HCT116 (cell line): ENCODE data around the gene TIAM2. TPM values are rescaled to one million over a fixed set of nuclear protein-coding genes. Genes with fewer than 3 reads are reported as not detected.
A peak's percentile ranks its signal among the peaks of the same experiment; 100 is the strongest.

Source experiments
- ATAC-seq: fragments of 200-7000 bp; cut with Tn5 transposase; 2 replicates; pipeline ENCODE4 v1.9.1; 2020; ENCODE audit warnings: mild to moderate bottlenecking, moderate library complexity
- BruUV-seq: library from RNA; stranded (reverse); fragments of 400-500 nt; replicated peaks from 2 replicates; lab custom pipeline; 2021; lab: Mats Ljungman, UMichigan
- CTCF ChIA-PET: fragments of 300-600 bp; sonication (Branson Sonifier 250); formaldehyde crosslinking; loops from one replicate; lab custom pipeline; 2021; ENCODE audit warnings: antibody characterized with exemption; lab: Charles Lee
- POLR2A ChIA-PET: fragments of 300-600, 350-600 bp; sonication (Branson Sonifier 250); formaldehyde crosslinking; loops from one replicate; lab custom pipeline; 2021; ENCODE audit warnings: antibody characterized with exemption; lab: Charles Lee
- RAD21 ChIA-PET, 2 experiments: fragments of 300-600 bp; sonication (Branson Sonifier 250); formaldehyde crosslinking; loops; one replicate each; lab custom pipeline; 2023; ENCODE audit warnings: low total read pairs in 2 of 2; ENCODE audit not compliant: uncharacterized antibody in 2 of 2, unreplicated experiment in 2 of 2, low non-redundant PET in 1 of 2; lab: Charles Lee
- DNase-seq: peaks from one replicate; pipeline ENCODE4 v3.0.0-alpha.2; 2010; ENCODE audit warnings: low read depth, low spot score
- H2AFZ ChIP-seq: fragments of 200-600 bp; shearing (Covaris generic), sonication (generic); 2 replicates; pipeline ENCODE4 v1.6.1; 2017; ENCODE audit warnings: low read depth, mixed run types, mixed read lengths, antibody characterized with exemption, low read length; ENCODE audit not compliant: poor library complexity, severe bottlenecking
- H3K27ac ChIP-seq: 2 replicates; pipeline ENCODE4 v1.5.1; 2012; ENCODE audit warnings: low read depth, low read length
- H3K27me3 ChIP-seq: fragments of 200-600 bp; sonication (generic); 2 replicates; pipeline ENCODE4 v1.6.1; 2016; ENCODE audit warnings: mixed run types, low read length, mixed read lengths; ENCODE audit not compliant: insufficient read depth
- H3K36me3 ChIP-seq, 2 experiments: fragments of 200-500 bp in 1 of 2; fragments of 200-600 bp in 1 of 2; sonication (Bioruptor generic) in 1 of 2; sonication (generic) in 1 of 2; 2 replicates each; pipeline versions ENCODE4 v1.5.1 to v1.6.1; 2014 to 2016; ENCODE audit warnings: low read length in 2 of 2, inconsistent platforms in 1 of 2, mixed read lengths in 1 of 2, mixed run types in 1 of 2; ENCODE audit not compliant: insufficient read depth in 2 of 2, control insufficient read depth in 1 of 2
- H3K4me1 ChIP-seq, 2 experiments: fragments of 200-600 bp in 1 of 2; sonication (generic) in 1 of 2; 2 replicates each; pipeline versions ENCODE4 v1.5.1 to v1.6.1; 2012 to 2017; ENCODE audit warnings: low read length in 2 of 2, inconsistent platforms in 1 of 2, mild to moderate bottlenecking in 1 of 2, mixed read lengths in 1 of 2, mixed run types in 1 of 2, moderate library complexity in 1 of 2; ENCODE audit not compliant: insufficient read depth in 2 of 2, control insufficient read depth in 1 of 2
- H3K4me2 ChIP-seq: fragments of 200-600 bp; sonication (generic); 2 replicates; pipeline ENCODE4 v1.6.1; 2017; ENCODE audit warnings: mixed run types, low read length, mixed read lengths
- H3K4me3 ChIP-seq, 2 experiments: fragments of 200-600 bp in 1 of 2; sonication (generic) in 1 of 2; replicated peaks in 1 of 2; 2 replicates each; pipeline ENCODE4 v1.5.1; 2011 to 2016; ENCODE audit warnings: low read length in 2 of 2, control low read depth in 1 of 2, low read depth in 1 of 2, mild to moderate bottlenecking in 1 of 2, mixed read lengths in 1 of 2, mixed run types in 1 of 2
- H3K79me2 ChIP-seq: fragments of 200-600 bp; sonication (generic); 2 replicates; pipeline ENCODE4 v1.6.1; 2017; ENCODE audit warnings: mild to moderate bottlenecking, mixed run types, low read length, moderate library complexity, mixed read lengths; ENCODE audit not compliant: insufficient read depth
- H3K9ac ChIP-seq: fragments of 200-600 bp; sonication (generic); 2 replicates; pipeline ENCODE4 v1.6.1; 2016; ENCODE audit warnings: low read length, mixed read lengths
- H3K9me2 ChIP-seq: fragments of 200-600 bp; sonication (generic), shearing (Covaris generic); 2 replicates; pipeline ENCODE4 v1.6.1; 2017; ENCODE audit warnings: mixed run types, mild to moderate bottlenecking, moderate library complexity; ENCODE audit not compliant: insufficient read depth
- H3K9me3 ChIP-seq, 2 experiments: fragments of 200-500 bp in 1 of 2; fragments of 200-600 bp in 1 of 2; sonication (Bioruptor generic) in 1 of 2; sonication (generic) in 1 of 2; 2 replicates each; pipeline ENCODE4 v1.6.1; 2014 to 2017; ENCODE audit warnings: low read length in 2 of 2, mixed read lengths in 2 of 2, inconsistent platforms in 1 of 2, low read depth in 1 of 2, mild to moderate bottlenecking in 1 of 2, mixed run types in 1 of 2, moderate library complexity in 1 of 2; ENCODE audit not compliant: control insufficient read depth in 1 of 2, insufficient read depth in 1 of 2
- H4K20me1 ChIP-seq: fragments of 200-600 bp; sonication (generic), shearing (Covaris generic); 2 replicates; pipeline ENCODE4 v1.6.1; 2017; ENCODE audit warnings: mixed run types, mild to moderate bottlenecking, moderate library complexity; ENCODE audit not compliant: insufficient read depth
- CEBPB ChIP-seq: IDR thresholded peaks from 2 replicates; pipeline ENCODE4 v1.6.1; 2012; ENCODE audit warnings: low read depth
- CTCF ChIP-seq, 3 experiments: fragments of 200-600 bp in 1 of 3; sonication (generic) in 1 of 3; IDR thresholded peaks in 2 of 3; conservative IDR thresholded peaks in 1 of 3; 2 replicates each; pipeline ENCODE4 v1.5.1; 2012 to 2017; ENCODE audit warnings: low read depth in 2 of 3, low read length in 2 of 3, antibody characterized with exemption in 1 of 3, borderline replicate concordance in 1 of 3, control low read depth in 1 of 3, mild to moderate bottlenecking in 1 of 3, mixed read lengths in 1 of 3, mixed run types in 1 of 3, moderate library complexity in 1 of 3; ENCODE audit not compliant: insufficient read depth in 1 of 3
- ELF1 ChIP-seq: IDR thresholded peaks from 2 replicates; pipeline ENCODE4 v1.6.1; 2012; ENCODE audit warnings: low read depth, borderline replicate concordance
- EZH2 ChIP-seq: fragments of 200-600 bp; sonication (generic); IDR thresholded peaks from 2 replicates; pipeline ENCODE4 v1.6.1; 2017; ENCODE audit warnings: antibody characterized with exemption, mixed run types
- FOSL1 ChIP-seq: IDR thresholded peaks from 2 replicates; pipeline ENCODE4 v1.6.1; 2012; ENCODE audit warnings: low read depth
- JUND ChIP-seq: IDR thresholded peaks from 2 replicates; pipeline ENCODE4 v1.6.1; 2012
- POLR2A ChIP-seq: IDR thresholded peaks from 2 replicates; pipeline ENCODE4 v1.7.0; 2011; ENCODE audit warnings: borderline replicate concordance; ENCODE audit not compliant: insufficient read depth, insufficient read length; ENCODE audit errors: extremely low read depth
- RAD21 ChIP-seq: IDR thresholded peaks from 2 replicates; pipeline ENCODE4 v1.6.1; 2012; ENCODE audit warnings: low read depth, mild to moderate bottlenecking
- SIN3A ChIP-seq: IDR thresholded peaks from 2 replicates; pipeline ENCODE4 v1.6.1; 2012; ENCODE audit warnings: low read depth
- SP1 ChIP-seq: IDR thresholded peaks from 2 replicates; pipeline ENCODE4 v1.6.1; 2012; ENCODE audit warnings: low read depth
- TCF7L2 ChIP-seq: IDR thresholded peaks from 2 replicates; pipeline ENCODE4 v1.7.0; 2011; ENCODE audit warnings: borderline replicate concordance, inconsistent platforms; ENCODE audit not compliant: insufficient read depth, insufficient read length; ENCODE audit errors: extremely low read depth
- ZFX ChIP-seq: fragments of 450-650 bp; IDR thresholded peaks from 2 replicates; pipeline ENCODE4 v1.6.1; 2017
- intact Hi-C: fragments of 100-400 bp; cut with micrococcal nuclease; formaldehyde crosslinking; loops from 2 replicates; pipeline ENCODE4 v1.10.0; 2022
- total RNA-seq: library from RNA; stranded (reverse); gene quantifications from one replicate; pipeline ENCODE4 v1.2.1, GENCODE V29; 2021; ENCODE audit not compliant: unreplicated experiment
- TF ChIP-seq, protein P1 (sequence below): IDR thresholded peaks from 2 replicates; pipeline ENCODE4 v1.6.1; 2011; ENCODE audit warnings: mild to moderate bottlenecking, low read length, moderate library complexity; ENCODE audit not compliant: insufficient replicate concordance; ENCODE audit errors: extremely low read depth
- TF ChIP-seq, protein P2 (sequence below): IDR thresholded peaks from 2 replicates; pipeline ENCODE4 v1.6.1; 2012

Gene TIAM2
- total RNA-seq, 1 experiment from 2014 or later, result 9.4 TPM

- Histone ChIP-seq H3K27ac (no peak overlapping the region), H3K9me3 (no peaks in the 10 kb centered on the region), H3K4me3 (no peak overlapping the region), H3K4me2 (no peak overlapping the region), H2AFZ (no peak overlapping the region), H4K20me1 (no peaks in the 10 kb centered on the region), H3K9ac (no peak overlapping the region), H3K79me2 (no peaks in the 10 kb centered on the region), H3K9me2 (no peaks in the 10 kb centered on the region), H3K36me3 (no peaks in the 10 kb centered on the region), H3K27me3 (no peaks in the 10 kb centered on the region), H3K4me1 (peaks cover 0 to 5% of the 10 kb centered on the region in 2 experiments; a peak in 1 of 4 replicates)
- ATAC-seq (no peak), DNase-seq (no peak)
- no TSS peak for BruUV-seq
- TF ChIP-seq TCF7L2 (no peak), CTCF (IDR thresholded peaks at IDR 0.05 in 2 of 3, conservative IDR thresholded peaks at IDR 0.05 in 1 of 3; ENCODE audit: borderline replicate concordance in 1 of 3, insufficient read depth in 1 of 3, low read depth in 2 of 3, low read length in 2 of 3) (0 out of 6 replicates have a peak, but pooled peaks of 1 of the 3 experiments have one; percentile 13)
- ChIA-PET RAD21 (no interaction called here), CTCF (no interaction called here), POLR2A (no interaction called here)
- intact Hi-C loops, result no loop called here
Measured at GRCh38 chr6:155093430-155093829, 98.3 kb downstream of the TIAM2 start.

- H4K20me1 ChIP-seq, result no peaks in the 10 kb centered on the region
- no peak overlapping the region for H3K9ac ChIP-seq
- CTCF ChIA-PET, result no interaction called here
- H3K36me3 ChIP-seq, result no peaks in the 10 kb centered on the region
- H3K9me2 ChIP-seq, result no peaks in the 10 kb centered on the region
- H3K4me2 ChIP-seq, result no peak overlapping the region
- BruUV-seq, result no TSS peak
- H3K4me3 ChIP-seq, result no peak overlapping the region
- no peaks in the 10 kb centered on the region for H3K79me2 ChIP-seq
- H3K27me3 ChIP-seq, result no peaks in the 10 kb centered on the region
- no peaks in the 10 kb centered on the region for H3K9me3 ChIP-seq
- DNase-seq, result no peak
- H3K27ac ChIP-seq, result no peak overlapping the region
- intact Hi-C loops, result no loop called here
- no peak for ATAC-seq
- H3K4me1 ChIP-seq, result peaks cover 0 to 4% of the 10 kb centered on the region in 2 experiments; a peak in 2 of 4 replicates
- no peak overlapping the region for H2AFZ ChIP-seq
- POLR2A ChIA-PET, result no interaction called here
- RAD21 ChIA-PET, result no interaction called here
- TF ChIP-seq POLR2A, result no peak
- TF ChIP-seq SP1, result no peak
- no peak for TF ChIP-seq CTCF (IDR thresholded peaks at IDR 0.05 in 2 of 3, conservative IDR thresholded peaks at IDR 0.05 in 1 of 3; ENCODE audit: borderline replicate concordance in 1 of 3, insufficient read depth in 1 of 3, low read depth in 2 of 3, low read length in 2 of 3)
- TF ChIP-seq JUND, result no peak
- TF ChIP-seq CEBPB, result no peak
- TF ChIP-seq, protein P1, sequence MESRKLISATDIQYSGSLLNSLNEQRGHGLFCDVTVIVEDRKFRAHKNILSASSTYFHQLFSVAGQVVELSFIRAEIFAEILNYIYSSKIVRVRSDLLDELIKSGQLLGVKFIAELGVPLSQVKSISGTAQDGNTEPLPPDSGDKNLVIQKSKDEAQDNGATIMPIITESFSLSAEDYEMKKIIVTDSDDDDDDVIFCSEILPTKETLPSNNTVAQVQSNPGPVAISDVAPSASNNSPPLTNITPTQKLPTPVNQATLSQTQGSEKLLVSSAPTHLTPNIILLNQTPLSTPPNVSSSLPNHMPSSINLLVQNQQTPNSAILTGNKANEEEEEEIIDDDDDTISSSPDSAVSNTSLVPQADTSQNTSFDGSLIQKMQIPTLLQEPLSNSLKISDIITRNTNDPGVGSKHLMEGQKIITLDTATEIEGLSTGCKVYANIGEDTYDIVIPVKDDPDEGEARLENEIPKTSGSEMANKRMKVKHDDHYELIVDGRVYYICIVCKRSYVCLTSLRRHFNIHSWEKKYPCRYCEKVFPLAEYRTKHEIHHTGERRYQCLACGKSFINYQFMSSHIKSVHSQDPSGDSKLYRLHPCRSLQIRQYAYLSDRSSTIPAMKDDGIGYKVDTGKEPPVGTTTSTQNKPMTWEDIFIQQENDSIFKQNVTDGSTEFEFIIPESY, result no peak
- no peak for TF ChIP-seq ELF1
- TF ChIP-seq SIN3A, result no peak
- TF ChIP-seq ZFX, result no peak
- TF ChIP-seq TCF7L2, result no peak
- no peak for TF ChIP-seq FOSL1
- no peak for TF ChIP-seq RAD21
- TF ChIP-seq EZH2, result no peak
- TF ChIP-seq, protein P2, sequence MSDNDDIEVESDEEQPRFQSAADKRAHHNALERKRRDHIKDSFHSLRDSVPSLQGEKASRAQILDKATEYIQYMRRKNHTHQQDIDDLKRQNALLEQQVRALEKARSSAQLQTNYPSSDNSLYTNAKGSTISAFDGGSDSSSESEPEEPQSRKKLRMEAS, result no peak
Measured at GRCh38 chr6:155100087-155100486, 105.0 kb downstream of the TIAM2 start.
